T-helper 2 cell treated with Interferon-gamma antibody and Interleukin-4, amounts not matched to agents 5 μg/mL and 100 μg/mL, for 36 hours (primary cell): ENCODE measurements around the gene ADIPOQ.
"Not testable (repeated sequence)": the region's sequence is repeated elsewhere in the genome, so short reads cannot be mapped to it uniquely, and the experiment has no call there.

Experiments
- DNase-seq: peaks from one replicate; pipeline ENCODE4 v3.0.0; 2021; ENCODE audit warnings: low spot score
- H3K27ac Mint-ChIP-seq: one replicate; pipeline ENCODE4 v1.8.0; 2021; ENCODE audit warnings: mild to moderate bottlenecking, mixed read lengths
- H3K27me3 Mint-ChIP-seq: one replicate; pipeline ENCODE4 v1.8.0; 2021; ENCODE audit warnings: low read depth, mixed read lengths
- H3K36me3 Mint-ChIP-seq: one replicate; pipeline ENCODE4 v1.8.0; 2021; ENCODE audit warnings: low read depth, mixed read lengths
- H3K4me1 Mint-ChIP-seq: one replicate; pipeline ENCODE4 v1.8.0; 2021; ENCODE audit warnings: low read depth, mixed read lengths
- H3K4me3 Mint-ChIP-seq: one replicate; pipeline ENCODE4 v1.8.0; 2022; ENCODE audit warnings: mild to moderate bottlenecking, moderate library complexity, mixed read lengths
- H3K9me3 Mint-ChIP-seq: one replicate; pipeline ENCODE4 v1.8.0; 2021; ENCODE audit warnings: mixed read lengths

ADIPOQ gene

DNA sequence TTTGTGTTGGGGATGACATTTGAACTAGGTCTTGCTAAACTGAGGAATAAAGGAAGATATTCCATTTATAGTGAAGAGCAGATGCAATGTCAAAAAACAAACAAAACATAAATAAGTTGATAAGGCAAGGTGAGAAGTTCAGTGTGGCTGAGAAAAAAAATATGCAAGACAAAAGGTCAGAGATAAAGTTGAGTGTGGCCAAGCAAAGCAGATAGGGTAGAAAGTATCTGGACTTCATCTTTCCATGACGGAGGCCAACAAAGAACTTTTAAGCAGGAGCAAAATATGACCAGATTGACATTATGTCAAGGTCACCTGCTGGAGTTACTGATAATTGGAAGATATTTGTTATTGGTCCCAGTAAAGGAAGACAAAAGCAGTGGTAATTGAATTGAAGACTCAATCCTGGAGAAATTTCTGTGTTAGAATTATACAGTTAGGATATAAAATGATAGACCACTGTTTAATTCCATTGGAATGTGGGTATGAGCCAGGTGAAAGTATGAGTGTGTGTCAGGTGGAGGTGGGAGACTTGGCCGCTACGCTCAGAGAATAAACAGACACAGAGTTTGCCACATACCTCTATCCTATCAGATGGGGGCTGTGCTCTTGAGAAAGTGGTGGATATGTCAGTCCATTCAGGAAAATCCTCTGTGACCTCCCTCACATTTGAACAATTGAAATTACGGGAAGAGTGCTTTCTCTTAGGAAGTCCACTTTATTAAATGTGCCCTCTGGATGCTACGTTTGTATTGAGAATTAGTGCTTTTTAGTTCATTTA lies 28.1 kb downstream of the ADIPOQ start:
- peak overlapping the region; percentile 53 for H3K4me3 Mint-ChIP-seq
- H3K9me3 Mint-ChIP-seq = peaks cover 16% of the 10 kb centered on the region
- peaks cover 31% of the 10 kb centered on the region for H3K4me1 Mint-ChIP-seq
- peak overlapping the region; percentile 53 for H3K27ac Mint-ChIP-seq
- no peak for DNase-seq
- H3K27me3 Mint-ChIP-seq = no peaks in the 10 kb centered on the region
- H3K36me3 Mint-ChIP-seq = peaks cover 9% of the 10 kb centered on the region

DNA sequence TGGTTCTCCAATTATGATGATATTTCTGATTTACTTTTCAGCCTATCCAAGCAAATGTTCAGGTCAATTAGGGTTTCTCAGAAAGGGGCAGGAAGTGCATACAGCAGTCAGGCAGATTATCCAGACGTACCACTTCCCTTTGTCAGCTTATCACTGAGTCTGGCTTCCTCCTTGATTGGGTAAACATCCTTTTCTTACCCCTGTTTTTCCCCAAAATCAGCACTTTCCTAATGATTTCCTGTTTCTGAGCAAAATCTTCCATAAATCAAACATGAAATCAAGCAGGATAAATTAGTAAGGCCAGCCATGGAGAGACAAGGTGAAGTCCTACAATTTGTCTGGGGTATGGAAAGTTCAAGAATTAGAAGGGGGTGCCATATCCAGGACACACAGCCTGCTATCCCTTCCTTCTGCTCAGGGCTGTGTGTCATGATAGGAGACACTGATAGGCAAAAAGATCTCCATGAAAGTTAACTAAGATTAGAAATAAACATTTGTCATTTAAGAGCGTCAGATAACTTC lies 29.0 kb downstream of the ADIPOQ start:
- no peak for DNase-seq
- H3K4me3 Mint-ChIP-seq = peak overlapping the region; percentile 53
- H3K4me1 Mint-ChIP-seq = peaks cover 31% of the 10 kb centered on the region

DNA sequence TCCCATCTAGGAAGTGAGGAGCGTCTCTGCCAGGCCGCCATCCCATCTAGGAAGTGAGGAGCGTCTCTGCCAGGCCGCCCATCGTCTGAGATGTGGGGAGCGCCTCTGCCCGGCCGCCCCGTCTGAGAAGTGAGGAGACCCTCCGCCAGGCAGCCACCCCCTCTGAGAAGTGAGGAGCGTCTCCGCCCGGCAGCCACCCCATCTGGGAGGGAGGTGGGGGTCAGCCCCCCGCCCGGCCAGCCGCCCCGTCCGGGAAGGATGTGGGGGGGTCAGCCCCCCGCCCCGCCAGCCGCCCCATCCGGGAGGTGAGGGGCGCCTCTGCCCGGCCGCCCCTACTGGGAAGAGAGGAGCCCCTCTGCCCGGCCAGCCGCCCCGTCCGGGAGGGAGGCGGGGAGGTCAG lies 31.3 kb downstream of the ADIPOQ start:
- not testable (repeated sequence) for H3K27ac Mint-ChIP-seq, H3K4me3 Mint-ChIP-seq, H3K27me3 Mint-ChIP-seq, DNase-seq
- H3K36me3 Mint-ChIP-seq = peaks cover 13% of the 10 kb centered on the region
- H3K4me1 Mint-ChIP-seq = peaks cover 28% of the 10 kb centered on the region
- peaks cover 21% of the 10 kb centered on the region for H3K9me3 Mint-ChIP-seq

More for the DNA sequence above, 29.0 kb downstream of the ADIPOQ start:
- no peaks in the 10 kb centered on the region for H3K27me3 Mint-ChIP-seq
- peaks cover 16% of the 10 kb centered on the region for H3K9me3 Mint-ChIP-seq
- peaks cover 9% of the 10 kb centered on the region for H3K36me3 Mint-ChIP-seq
- H3K27ac Mint-ChIP-seq = peak overlapping the region; percentile 53

DNA sequence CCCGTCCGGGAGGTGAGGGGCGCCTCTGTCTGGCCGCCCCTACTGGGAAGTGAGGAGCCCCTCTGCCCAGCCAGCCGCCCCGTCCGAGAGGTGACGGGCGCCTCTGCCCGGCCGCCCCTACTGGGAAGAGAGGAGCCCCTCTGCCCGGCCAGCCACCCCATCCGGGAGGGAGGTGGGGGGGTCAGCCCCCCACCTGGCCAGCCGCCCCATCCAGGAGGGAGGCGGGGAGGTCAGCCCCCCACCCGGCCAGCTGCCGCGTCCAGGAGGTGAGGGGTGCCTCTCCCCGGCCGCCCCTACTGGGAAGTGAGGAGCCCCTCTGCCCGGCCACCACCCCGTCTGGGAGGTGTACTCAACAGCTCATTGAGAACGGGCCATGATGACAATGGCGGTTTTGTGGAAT lies 31.7 kb downstream of the ADIPOQ start:
- not testable (repeated sequence) for H3K4me3 Mint-ChIP-seq, DNase-seq, H3K27me3 Mint-ChIP-seq, H3K27ac Mint-ChIP-seq
- Mint-ChIP-seq H3K4me1 (peaks cover 29% of the 10 kb centered on the region), H3K36me3 (peaks cover 13% of the 10 kb centered on the region), H3K9me3 (peaks cover 21% of the 10 kb centered on the region)

DNA sequence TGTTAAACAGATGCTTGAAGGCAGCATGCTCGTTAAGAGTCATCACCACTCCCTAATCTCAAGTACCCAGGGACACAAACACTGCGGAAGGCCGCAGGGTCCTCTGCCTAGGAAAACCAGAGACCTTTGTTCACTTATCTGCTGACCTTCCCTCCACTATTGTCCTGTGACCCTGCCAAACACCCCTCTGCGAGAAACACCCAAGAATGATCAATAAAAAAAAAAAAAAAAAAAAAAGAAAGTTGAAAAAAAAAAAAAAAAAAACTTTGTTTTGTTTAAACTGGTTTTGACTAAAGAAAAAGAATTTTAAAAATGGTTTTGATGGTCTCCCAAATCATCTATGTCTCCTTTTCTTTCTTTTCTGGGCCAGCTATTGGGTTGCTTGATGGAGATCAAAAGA lies 32.3 kb downstream of the ADIPOQ start:
- Mint-ChIP-seq H3K9me3 (peaks cover 21% of the 10 kb centered on the region), H3K4me1 (peaks cover 33% of the 10 kb centered on the region), H3K36me3 (peaks cover 13% of the 10 kb centered on the region)
- H3K27me3 Mint-ChIP-seq, H3K4me3 Mint-ChIP-seq, H3K27ac Mint-ChIP-seq, DNase-seq: not testable (repeated sequence)

DNA sequence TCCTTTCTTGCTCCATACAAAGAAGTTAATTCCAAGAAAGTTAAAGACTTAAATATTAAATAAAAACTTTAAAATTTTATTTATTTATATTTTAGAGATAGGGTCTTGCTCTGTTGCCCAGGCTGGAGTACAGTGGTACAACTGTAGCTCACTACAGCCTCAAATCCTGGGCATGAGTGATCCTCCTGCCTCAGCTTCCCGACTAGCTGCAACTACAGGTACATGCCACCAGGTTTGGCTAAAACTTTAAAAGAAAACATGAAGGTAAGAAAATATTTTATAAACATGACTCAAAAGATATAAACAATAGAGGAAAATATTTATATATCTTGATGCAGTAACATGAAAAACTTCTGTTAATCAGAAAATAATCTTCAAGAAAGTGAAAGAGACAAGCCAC lies 33.2 kb downstream of the ADIPOQ start:
- Mint-ChIP-seq H3K4me1 (peaks cover 35% of the 10 kb centered on the region), H3K9me3 (peaks cover 15% of the 10 kb centered on the region), H3K27me3 (no peaks in the 10 kb centered on the region), H3K36me3 (peaks cover 13% of the 10 kb centered on the region), H3K4me3 (no peak overlapping the region), H3K27ac (no peak overlapping the region)
- DNase-seq = no peak

DNA sequence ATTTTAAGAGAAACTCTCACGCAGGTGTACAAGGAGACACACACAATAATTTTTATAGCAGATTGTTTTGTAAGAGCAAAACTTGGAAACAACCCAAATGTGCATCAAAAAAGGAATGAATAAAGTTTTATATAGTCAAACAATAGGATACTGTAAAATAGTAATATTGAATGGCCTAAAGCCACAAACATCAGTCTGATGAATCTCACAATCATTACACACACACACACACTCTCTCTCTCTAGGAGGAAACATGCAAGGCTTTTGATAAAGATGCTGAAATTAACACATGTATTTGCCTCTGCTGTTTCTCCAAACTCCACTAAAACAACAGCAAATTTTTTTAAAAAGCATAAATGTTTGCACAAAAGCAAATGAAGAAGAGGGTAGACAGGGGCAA lies 37.3 kb downstream of the ADIPOQ start:
- peak overlapping the region; percentile 71 for H3K4me3 Mint-ChIP-seq
- H3K27me3 Mint-ChIP-seq = no peaks in the 10 kb centered on the region
- no peak for DNase-seq
- H3K36me3 Mint-ChIP-seq = peaks cover 10% of the 10 kb centered on the region
- peaks cover 9% of the 10 kb centered on the region for H3K9me3 Mint-ChIP-seq
- H3K4me1 Mint-ChIP-seq = peaks cover 41% of the 10 kb centered on the region
- H3K27ac Mint-ChIP-seq = peak overlapping the region; percentile 88

DNA sequence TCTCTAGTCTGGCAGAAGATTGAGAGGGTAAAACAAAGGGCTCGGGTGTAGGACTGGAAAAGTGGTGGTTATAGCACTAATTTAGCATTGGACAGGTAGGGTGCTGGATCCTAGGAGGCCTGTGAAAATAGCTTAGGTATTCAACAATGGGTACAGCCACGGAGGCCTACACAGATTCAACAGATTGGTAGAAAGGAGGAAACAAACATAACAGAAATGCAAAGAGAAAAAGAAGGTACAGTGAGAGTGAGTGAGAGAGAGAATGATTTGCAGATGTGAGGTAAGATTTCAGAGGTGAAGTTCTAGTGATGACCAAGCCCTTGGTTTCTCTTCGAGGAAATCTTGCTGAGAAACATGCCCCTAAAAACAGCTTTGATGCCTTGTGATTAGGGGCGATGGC lies 37.9 kb downstream of the ADIPOQ start:
- no peaks in the 10 kb centered on the region for H3K27me3 Mint-ChIP-seq
- H3K36me3 Mint-ChIP-seq = peaks cover 10% of the 10 kb centered on the region
- H3K4me3 Mint-ChIP-seq = peak overlapping the region; percentile 71
- H3K27ac Mint-ChIP-seq = peak overlapping the region; percentile 88
- peaks cover 42% of the 10 kb centered on the region for H3K4me1 Mint-ChIP-seq
- H3K9me3 Mint-ChIP-seq = peaks cover 9% of the 10 kb centered on the region
- peak; percentile 46 for DNase-seq

DNA sequence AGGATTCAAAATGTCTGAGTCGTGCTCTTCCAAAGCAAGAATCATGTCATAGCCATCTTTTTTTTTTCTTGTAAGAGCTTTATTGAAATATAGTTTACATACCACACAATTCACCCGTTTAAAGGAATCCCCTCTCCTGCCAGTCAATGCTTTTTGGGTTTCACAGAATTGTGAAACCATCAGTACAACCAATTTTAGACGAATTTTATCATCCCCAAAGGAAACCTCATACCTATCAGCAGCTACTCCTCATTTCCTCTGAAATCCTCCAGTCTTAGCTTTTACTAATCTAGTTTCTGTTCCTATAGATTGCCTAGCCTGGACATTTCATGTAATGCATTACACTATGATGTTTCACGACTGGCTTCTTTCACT lies 39.6 kb downstream of the ADIPOQ start:
- DNase-seq = peak; percentile 23
- peaks cover 47% of the 10 kb centered on the region for H3K4me1 Mint-ChIP-seq
- H3K4me3 Mint-ChIP-seq = peak overlapping the region; percentile 72
- peak overlapping the region; percentile 92 for H3K27ac Mint-ChIP-seq
- no peaks in the 10 kb centered on the region for H3K27me3 Mint-ChIP-seq
- H3K36me3 Mint-ChIP-seq = peaks cover 6% of the 10 kb centered on the region
- H3K9me3 Mint-ChIP-seq = peaks cover 3% of the 10 kb centered on the region

DNA sequence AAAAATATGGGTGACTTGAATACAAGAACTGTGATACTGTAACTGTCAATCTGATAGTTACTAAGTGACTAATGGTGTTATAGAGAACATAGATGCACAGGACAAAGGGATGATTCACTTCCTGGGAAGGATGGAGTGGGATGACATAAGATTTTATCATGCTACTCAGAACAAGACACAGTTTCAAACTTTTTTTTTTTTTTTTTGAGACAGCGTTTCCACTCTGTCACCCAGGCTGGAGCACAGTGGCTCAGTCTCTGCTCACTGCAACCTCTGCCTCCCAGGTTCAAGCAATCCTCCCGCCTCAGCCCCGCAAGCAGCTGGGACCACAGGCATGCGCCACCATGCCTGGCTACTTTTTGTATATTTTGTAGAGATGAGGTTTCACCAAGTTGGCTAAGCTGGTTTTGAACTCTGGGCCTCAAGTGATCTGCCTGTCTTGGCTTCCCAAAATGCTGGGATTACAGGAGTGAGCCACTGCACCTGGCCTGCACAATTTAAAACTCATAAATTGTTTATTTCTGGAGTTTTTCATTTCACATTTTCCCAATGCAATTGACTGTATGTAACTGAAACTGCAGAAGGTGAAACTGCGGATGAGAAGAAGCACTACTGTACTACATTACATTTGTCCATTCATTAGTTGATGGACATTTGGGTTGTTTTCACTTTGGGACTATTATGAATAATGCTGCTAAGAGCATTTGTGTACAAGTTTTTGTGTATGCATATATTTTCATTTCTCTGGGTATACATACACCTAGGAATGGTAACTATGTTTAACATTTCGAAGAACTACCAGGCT lies 40.6 kb downstream of the ADIPOQ start:
- DNase-seq = peak; percentile 75
- H3K27me3 Mint-ChIP-seq = no peaks in the 10 kb centered on the region

DNA sequence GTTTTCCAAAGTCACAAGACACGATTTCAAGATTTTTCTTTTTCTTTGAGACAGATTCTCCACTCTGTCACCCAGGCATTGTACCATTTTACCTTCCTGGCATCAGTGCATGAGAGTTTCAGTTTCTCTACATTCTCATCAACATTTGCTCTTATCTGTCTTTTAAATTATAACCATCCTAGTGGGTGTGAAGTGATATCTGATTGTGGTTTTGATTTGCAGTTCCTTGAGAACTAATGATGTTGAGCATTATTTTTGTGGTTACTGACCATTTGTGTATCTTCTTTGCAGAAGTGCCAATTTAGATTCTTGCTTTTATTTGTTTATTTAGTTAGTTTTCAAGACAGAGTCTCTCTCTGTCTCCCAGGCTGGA lies 41.2 kb downstream of the ADIPOQ start:
- peak overlapping the region; percentile 64 for H3K4me3 Mint-ChIP-seq
- H3K27ac Mint-ChIP-seq = peak overlapping the region; percentile 79
- DNase-seq = peak; percentile 18
- no peaks in the 10 kb centered on the region for H3K9me3 Mint-ChIP-seq
- peaks cover 51% of the 10 kb centered on the region for H3K4me1 Mint-ChIP-seq
- H3K27me3 Mint-ChIP-seq = no peaks in the 10 kb centered on the region
- peaks cover 4% of the 10 kb centered on the region for H3K36me3 Mint-ChIP-seq

More for the DNA sequence above, 40.6 kb downstream of the ADIPOQ start:
- Mint-ChIP-seq H3K27ac (peak overlapping the region; percentile 79), H3K4me1 (peaks cover 51% of the 10 kb centered on the region), H3K36me3 (peaks cover 4% of the 10 kb centered on the region), H3K4me3 (peak overlapping the region; percentile 64), H3K9me3 (no peaks in the 10 kb centered on the region)

DNA sequence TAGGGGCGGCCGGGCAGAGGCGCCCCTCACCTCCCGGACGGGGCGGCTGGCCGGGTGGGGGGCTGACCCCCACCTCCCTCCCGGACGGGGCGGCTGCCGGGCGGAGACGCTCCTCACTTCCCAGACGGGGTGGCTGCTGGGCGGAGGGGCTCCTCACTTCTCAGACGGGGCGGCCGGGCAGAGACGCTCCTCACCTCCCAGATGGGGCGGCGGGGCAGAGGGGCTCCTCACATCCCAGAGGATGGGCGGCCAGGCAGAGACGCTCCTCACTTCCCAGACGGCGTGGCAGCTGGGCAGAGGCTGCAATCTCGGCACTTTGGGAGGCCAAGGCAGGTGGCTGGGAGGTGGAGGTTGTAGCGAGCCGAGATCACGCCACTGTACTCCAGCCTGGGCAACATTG lies 42.4 kb downstream of the ADIPOQ start:
- not testable (repeated sequence) for H3K27me3 Mint-ChIP-seq, H3K36me3 Mint-ChIP-seq, DNase-seq, H3K9me3 Mint-ChIP-seq, H3K4me3 Mint-ChIP-seq, H3K27ac Mint-ChIP-seq
- H3K4me1 Mint-ChIP-seq = peaks cover 41% of the 10 kb centered on the region

DNA sequence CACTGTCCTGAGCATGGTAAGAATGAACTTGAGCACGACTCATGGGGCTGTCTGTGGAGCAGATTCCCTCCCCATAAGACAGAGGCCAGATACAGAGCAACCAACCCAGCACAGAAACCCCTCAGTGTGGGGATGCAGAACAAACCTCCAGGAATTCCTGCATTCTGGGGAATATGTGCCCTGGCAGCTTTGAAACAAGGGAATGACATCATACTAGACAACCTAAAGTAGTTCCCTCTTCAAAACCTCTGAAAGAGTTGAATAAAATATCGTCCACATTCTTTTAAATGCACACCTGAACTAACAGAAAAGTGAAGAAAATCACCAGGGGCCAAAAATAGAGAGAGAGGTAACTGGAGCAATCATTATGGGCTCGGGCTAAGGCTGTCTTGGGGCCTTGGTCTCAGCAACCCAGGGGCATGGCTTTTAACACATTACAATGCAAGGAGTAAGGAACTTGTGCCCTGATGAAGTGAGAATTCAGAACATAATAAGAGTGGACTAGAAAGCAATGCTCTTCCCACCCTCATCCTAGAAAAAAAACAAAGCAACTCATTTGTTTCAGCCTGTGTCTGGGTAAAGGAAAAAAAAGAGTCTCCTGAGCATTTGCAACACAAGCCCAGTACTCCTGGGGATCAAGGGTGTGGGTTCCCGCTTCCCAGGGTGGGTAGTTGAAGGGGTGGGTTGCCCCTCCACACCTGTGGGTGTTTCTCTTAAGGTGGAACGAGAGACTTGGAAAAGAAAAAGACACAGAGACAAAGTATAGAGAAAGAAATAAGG lies 43.9 kb downstream of the ADIPOQ start:
- Mint-ChIP-seq H3K27me3 (no peaks in the 10 kb centered on the region), H3K27ac (no peak overlapping the region), H3K4me3 (no peak overlapping the region), H3K4me1 (peaks cover 29% of the 10 kb centered on the region), H3K9me3 (no peaks in the 10 kb centered on the region), H3K36me3 (peaks cover 2% of the 10 kb centered on the region)
- DNase-seq = no peak
